ENCODE results near the gene AMER2. TPM values are rescaled to one million over a fixed set of nuclear protein-coding genes. Genes with fewer than 3 reads are reported as not detected.

Gene AMER2
- total and polyA plus RNA-seq, 9 of the 15 experiments (the other 6 are each of a cell fraction or from before 2014, with no cell fraction given): not detected

DNA sequence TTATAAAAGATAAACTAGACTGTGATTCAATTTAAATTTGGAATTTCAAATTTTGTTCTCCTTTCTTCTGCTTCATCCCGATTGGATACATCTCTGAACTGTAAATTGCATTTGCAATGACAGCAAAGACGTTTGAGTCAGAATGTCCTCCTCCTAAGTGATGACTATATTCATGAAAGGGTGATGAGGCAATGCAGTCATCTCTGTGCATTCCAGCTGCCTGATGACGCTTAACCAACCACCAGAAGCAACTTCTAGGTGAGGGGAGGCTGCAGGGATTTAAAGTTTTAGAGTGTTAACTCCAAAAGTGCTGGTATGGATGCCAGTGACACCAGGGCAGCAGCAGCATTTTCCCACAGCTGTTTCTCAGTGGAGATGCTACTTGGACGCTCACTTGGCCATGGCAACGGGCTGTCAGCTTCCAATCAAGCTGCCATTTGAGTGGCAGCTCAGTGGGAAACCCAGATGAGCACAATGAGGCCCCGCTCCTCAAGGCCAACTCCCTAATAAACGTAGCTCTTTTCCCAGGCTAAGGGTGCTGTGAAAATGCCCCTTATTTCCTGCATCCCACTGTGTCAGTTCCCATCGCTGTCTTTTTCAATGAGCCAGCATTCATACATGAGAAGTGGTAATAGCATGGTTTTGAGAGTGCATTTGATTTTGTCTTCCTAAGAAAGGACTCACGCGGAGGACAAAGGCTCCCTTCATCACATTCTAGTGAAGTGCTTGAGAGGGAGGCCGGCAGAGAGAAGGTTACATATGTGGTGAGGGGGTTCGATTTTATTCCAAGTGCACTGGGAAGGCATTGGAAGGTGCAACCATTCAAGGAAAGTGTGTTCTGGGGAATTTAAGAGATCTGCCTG is 45.2 kb upstream of the AMER2 start (continued):
- TF ChIP-seq ELF1 (tag; IDR thresholded peaks at IDR 0.05) (no peak), SFPQ (IDR thresholded peaks at IDR 0.05; ENCODE audit: low read depth, low read length) (no peak), SMARCE1 (IDR thresholded peaks at IDR 0.05) (no peak), SMARCC2 (IDR thresholded peaks at IDR 0.05; ENCODE audit: low read depth) (no peak), ZNF589 (CRISPR knock-in tag; IDR thresholded peaks at IDR 0.05; ENCODE audit: low read depth) (no peak)

GRCh38 chr13:25215253-25215575 is 43.1 kb upstream of the AMER2 start:
- no peaks in the 10 kb centered on the region for H3K9me3 ChIP-seq (replicated peaks; ENCODE audit: control insufficient read depth, insufficient read depth, low read depth, low read length)
- no peaks in the 10 kb centered on the region for H3K9me1 ChIP-seq (ENCODE audit: control insufficient read depth, insufficient read depth, low read length)
- H2AFZ ChIP-seq (ENCODE audit: low read depth, low read length): no peak overlapping the region
- DNase-seq (ENCODE audit: extremely low read depth in 1 of 4, low spot score in 3 of 4): no peak
- no peak for ATAC-seq
- intact Hi-C loops (cut with micrococcal nuclease) (no loop called here), in situ Hi-C loops (cut with MboI) (no loop called here)
- H3K27ac ChIP-seq (ENCODE audit: extremely low read depth, low read depth, low read length): no peak overlapping the region
- ChIA-PET CTCF (ENCODE audit: low intra/inter-chr PET ratio) (no interaction called here), POLR2A (no interaction called here)
- WGBS (ENCODE audit: insufficient coverage, low coverage, missing lambda C conversion rate): 2% methylated on average over 3 of the region's 3 CpGs
- TF ChIP-seq HDAC6 (IDR thresholded peaks at IDR 0.05; ENCODE audit: low read depth, low read length): no peak
- TF ChIP-seq TEAD1 (CRISPR knock-in tag; IDR thresholded peaks at IDR 0.05): no peak
- TF ChIP-seq KDM1A (IDR thresholded peaks at IDR 0.05): no peak
- no peak for TF ChIP-seq HCFC1 (IDR thresholded peaks at IDR 0.05; ENCODE audit: low read depth, low read length)
- TF ChIP-seq, protein P1, sequence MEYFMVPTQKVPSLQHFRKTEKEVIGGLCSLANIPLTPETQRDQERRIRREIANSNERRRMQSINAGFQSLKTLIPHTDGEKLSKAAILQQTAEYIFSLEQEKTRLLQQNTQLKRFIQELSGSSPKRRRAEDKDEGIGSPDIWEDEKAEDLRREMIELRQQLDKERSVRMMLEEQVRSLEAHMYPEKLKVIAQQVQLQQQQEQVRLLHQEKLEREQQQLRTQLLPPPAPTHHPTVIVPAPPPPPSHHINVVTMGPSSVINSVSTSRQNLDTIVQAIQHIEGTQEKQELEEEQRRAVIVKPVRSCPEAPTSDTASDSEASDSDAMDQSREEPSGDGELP (CRISPR knock-in tag; IDR thresholded peaks at IDR 0.05; ENCODE audit: borderline replicate concordance): no peak
- TF ChIP-seq NFRKB (IDR thresholded peaks at IDR 0.05; ENCODE audit: low read depth): no peak
- no peak for TF ChIP-seq ZNF707 (CRISPR knock-in tag; conservative IDR thresholded peaks at IDR 0.05)
- TF ChIP-seq ZNF324 (CRISPR knock-in tag; IDR thresholded peaks at IDR 0.05): no peak
- TF ChIP-seq, protein P2, sequence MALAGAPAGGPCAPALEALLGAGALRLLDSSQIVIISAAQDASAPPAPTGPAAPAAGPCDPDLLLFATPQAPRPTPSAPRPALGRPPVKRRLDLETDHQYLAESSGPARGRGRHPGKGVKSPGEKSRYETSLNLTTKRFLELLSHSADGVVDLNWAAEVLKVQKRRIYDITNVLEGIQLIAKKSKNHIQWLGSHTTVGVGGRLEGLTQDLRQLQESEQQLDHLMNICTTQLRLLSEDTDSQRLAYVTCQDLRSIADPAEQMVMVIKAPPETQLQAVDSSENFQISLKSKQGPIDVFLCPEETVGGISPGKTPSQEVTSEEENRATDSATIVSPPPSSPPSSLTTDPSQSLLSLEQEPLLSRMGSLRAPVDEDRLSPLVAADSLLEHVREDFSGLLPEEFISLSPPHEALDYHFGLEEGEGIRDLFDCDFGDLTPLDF (CRISPR knock-in tag; IDR thresholded peaks at IDR 0.05): no peak
- TF ChIP-seq HOXB6 (CRISPR knock-in tag; IDR thresholded peaks at IDR 0.05; ENCODE audit: borderline replicate concordance): no peak
- no peak for TF ChIP-seq ZKSCAN1 (IDR thresholded peaks at IDR 0.05; ENCODE audit: low read depth, low read length)
- no peak for TF ChIP-seq ZC3H4 (CRISPR knock-in tag; IDR thresholded peaks at IDR 0.05; ENCODE audit: borderline replicate concordance)
- TF ChIP-seq DNMT1 (IDR thresholded peaks at IDR 0.05): no peak
- no peak for TF ChIP-seq TGIF2 (CRISPR knock-in tag; IDR thresholded peaks at IDR 0.05)
- no TSS peak for BruUV-seq (replicated peaks)
- H3K27me3 ChIP-seq (ENCODE audit: control insufficient read depth in 2 of 2, insufficient read depth in 2 of 2, low read length in 2 of 2): peaks cover 5 to 26% of the 10 kb centered on the region in 2 experiments
- H4K20me1 ChIP-seq (replicated peaks; ENCODE audit: control insufficient read depth, insufficient read depth, low read length): no peaks in the 10 kb centered on the region
- H3K4me3 ChIP-seq: no peak overlapping the region
- no peak overlapping the region for H3K4me2 ChIP-seq (ENCODE audit: insufficient read depth, low read length)
- H3K4me1 ChIP-seq (replicated peaks in 1 of 2; ENCODE audit: control insufficient read depth in 2 of 2, insufficient read depth in 2 of 2, low read length in 2 of 2): no peaks in the 10 kb centered on the region
- no peaks in the 10 kb centered on the region for H3K36me3 ChIP-seq (ENCODE audit: control insufficient read depth, insufficient read depth, low read length)
- H3K9ac ChIP-seq (ENCODE audit: insufficient read depth in 1 of 2, low read depth in 2 of 2, low read length in 2 of 2): no peak overlapping the region
- FAIRE-seq: no peak
- no peaks in the 10 kb centered on the region for H3K79me2 ChIP-seq (ENCODE audit: control insufficient read depth, insufficient read depth, low read length)

Measured in K562 (cell line).